Pulmonary artery endothelial cell (primary cell): ENCODE measurements around the gene ROS1. TPM values are rescaled to one million over a fixed set of nuclear protein-coding genes. Genes with fewer than 3 reads are reported as not detected.

ENCODE experiments used
- DNase-seq: peaks from one replicate; pipeline ENCODE4 v3.0.0-alpha.2; 2011; ENCODE audit warnings: low read depth, low spot score
- total RNA-seq: library from RNA; depleted of rRNA; stranded (reverse); fragments of >200 nt; gene quantifications from 2 replicates; pipeline ENCODE4 v1.2.3, GENCODE V29; 2014

ROS1 gene
- total RNA-seq, 1 donor from 2014 or later, result not detected

DNA sequence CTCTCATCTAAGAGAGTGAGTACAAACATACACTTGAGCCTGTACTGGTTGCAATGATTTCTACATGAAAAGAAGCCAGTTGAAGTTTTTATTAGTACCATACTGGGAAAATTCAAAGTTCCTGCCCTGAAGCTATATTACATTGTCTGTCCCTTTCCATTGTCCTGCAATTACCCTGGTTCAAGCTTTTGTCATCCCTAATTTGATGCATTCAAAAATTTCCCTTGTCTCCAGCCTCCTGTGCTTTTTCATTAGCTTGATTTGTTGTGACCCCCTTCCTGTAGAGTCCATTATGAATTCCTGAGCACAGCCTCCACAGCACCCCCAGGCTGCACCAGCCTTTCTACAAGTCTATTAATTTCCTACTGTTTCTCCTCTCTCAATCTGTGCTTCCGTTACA, 114.0 kb downstream of the ROS1 start:
- DNase-seq, result no peak

- DNase-seq, result no peak
Observed at GRCh38 chr6:117311310-117311709, 114.4 kb downstream of the ROS1 start.

- no peak for DNase-seq
Observed at GRCh38 chr6:117309611-117310010, 116.1 kb downstream of the ROS1 start.

DNA sequence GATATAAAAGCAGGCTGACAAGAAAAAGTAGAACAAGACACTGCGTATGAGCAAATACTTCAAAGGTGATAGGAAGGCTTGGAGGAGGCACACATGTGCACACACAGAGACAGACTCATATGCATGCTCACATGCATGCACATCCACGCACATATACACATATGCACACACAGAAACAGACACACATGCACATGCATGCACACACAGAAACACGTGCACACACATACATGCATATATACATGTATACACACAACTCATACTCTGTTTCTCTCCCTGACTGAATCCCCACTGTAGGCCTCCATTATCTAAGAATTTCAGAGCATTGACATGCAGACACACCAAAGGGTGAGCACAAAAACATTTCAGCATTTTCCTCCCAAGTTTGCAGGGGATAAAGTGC, 116.7 kb downstream of the ROS1 start:
- no peak for DNase-seq

- no peak for DNase-seq
Observed at GRCh38 chr6:117307655-117308054, 118.1 kb downstream of the ROS1 start.

GRCh38 chr6:117306227-117306790, 119.4 kb downstream of the ROS1 start:
- DNase-seq, result no peak

- DNase-seq, result no peak
Observed at GRCh38 chr6:117304446-117304845, 121.3 kb downstream of the ROS1 start.

- DNase-seq, result no peak
Observed at GRCh38 chr6:117303323-117303722, 122.4 kb downstream of the ROS1 start.

DNA sequence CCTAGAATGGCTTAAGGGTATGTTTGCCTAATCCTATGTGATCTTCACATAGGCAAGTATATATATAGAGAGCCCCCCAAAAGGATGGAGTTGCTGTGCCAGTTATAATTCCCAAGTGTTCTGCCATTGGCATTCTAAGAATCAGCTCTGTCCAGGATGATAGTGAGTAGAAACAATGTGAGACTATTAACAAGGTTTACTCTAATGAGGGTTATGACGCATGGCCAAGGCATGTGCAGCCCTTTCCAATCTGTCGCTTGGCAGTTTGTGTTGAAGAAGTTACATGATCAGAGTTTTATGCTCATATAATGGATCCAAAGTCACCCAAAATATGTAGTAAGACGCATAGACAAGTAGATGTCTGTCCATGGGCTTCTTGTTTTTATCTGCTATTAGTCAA, 126.8 kb downstream of the ROS1 start:
- no peak for DNase-seq

DNA sequence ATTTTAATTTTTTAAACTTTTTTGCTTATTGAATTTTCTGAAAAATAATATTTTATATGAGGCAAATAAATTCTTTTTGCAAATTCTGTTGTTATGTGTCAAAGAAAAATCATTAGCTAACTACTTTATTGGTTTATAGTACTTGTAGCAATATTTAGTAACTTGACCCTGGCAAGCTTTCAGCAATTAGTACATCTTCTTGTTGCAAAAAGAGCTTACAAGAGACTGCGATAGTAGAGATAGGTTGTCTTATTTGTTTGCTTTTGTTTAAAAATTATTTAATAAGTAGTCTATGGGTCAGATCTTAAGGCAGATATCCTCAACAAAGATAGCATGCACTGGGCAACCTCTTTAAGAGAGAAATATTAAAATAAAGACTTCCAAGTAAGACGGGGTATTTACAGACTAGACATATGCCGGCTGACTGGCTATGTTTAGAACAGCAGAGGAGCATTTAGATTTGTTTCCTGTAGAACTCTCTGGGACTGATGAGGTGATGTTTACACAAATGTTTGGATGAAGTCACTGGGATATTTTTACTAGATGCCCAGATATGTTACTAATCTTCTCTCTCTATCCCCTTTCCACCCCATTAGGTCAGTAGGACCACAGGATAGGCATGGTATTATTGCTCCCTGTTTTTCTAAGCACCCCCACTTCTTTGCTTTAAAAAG, 135.4 kb downstream of the ROS1 start:
- no peak for DNase-seq

GRCh38 chr6:117288083-117288715, 137.5 kb downstream of the ROS1 start:
- DNase-seq, result no peak

GRCh38 chr6:117280922-117281321, 144.8 kb downstream of the ROS1 start:
- no peak for DNase-seq

GRCh38 chr6:117276778-117277316, 148.9 kb downstream of the ROS1 start:
- no peak for DNase-seq

DNA sequence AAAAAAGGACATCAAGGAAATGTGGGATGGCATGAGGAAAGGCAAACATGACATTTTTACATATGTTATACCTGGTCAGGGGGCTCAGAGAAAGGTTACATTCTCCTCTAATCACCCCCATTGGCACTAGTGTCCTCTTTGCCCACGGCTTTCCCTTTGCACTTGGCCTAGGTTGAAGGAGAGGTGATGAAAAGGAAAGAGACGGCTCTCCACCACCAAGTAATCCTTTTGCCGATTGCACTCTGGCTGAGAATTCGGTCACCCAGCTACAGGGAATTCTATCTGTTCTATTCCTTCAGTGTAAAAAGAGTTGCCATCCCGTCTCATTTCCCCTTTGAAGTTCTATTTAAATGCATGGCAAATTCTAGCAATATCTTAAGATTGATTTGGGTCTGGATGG, 150.0 kb downstream of the ROS1 start:
- DNase-seq, result no peak

GRCh38 chr6:117275205-117275604, 150.5 kb downstream of the ROS1 start:
- no peak for DNase-seq

- no peak for DNase-seq
Observed at GRCh38 chr6:117272891-117273290, 152.9 kb downstream of the ROS1 start.

- no peak for DNase-seq
Observed at GRCh38 chr6:117272032-117272866, 153.5 kb downstream of the ROS1 start.

DNA sequence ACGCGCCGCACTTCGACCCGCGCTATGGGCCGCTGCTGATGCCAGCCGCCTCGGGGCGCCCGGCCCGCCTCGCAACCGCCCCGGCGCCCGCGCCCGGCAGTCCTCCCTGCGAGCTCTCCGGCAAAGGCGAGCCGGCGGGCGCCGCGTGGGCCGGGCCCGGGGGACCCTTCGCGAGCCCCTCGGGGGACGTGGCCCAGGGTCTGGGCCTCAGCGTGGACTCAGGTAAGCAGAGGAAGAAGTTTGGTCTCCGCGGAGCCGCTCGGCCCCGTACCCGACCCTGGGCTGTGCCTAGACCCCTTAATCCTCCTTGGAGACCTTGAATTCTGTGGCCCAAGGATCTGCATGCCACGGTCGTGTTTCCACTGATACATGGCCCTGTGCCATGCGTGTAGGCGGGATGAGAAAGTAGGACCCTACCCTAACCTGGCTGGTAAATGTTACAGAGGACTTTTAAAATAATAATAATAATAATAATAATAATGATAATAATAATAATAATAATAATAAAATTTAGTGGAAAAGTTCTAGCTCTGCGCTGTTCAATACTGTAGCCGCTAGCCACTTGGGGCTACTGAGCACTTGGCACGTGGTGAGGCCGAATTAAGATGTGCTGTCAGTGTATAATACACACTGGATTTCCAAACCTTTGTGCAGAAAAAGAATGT, 154.8 kb downstream of the ROS1 start:
- no peak for DNase-seq

DNA sequence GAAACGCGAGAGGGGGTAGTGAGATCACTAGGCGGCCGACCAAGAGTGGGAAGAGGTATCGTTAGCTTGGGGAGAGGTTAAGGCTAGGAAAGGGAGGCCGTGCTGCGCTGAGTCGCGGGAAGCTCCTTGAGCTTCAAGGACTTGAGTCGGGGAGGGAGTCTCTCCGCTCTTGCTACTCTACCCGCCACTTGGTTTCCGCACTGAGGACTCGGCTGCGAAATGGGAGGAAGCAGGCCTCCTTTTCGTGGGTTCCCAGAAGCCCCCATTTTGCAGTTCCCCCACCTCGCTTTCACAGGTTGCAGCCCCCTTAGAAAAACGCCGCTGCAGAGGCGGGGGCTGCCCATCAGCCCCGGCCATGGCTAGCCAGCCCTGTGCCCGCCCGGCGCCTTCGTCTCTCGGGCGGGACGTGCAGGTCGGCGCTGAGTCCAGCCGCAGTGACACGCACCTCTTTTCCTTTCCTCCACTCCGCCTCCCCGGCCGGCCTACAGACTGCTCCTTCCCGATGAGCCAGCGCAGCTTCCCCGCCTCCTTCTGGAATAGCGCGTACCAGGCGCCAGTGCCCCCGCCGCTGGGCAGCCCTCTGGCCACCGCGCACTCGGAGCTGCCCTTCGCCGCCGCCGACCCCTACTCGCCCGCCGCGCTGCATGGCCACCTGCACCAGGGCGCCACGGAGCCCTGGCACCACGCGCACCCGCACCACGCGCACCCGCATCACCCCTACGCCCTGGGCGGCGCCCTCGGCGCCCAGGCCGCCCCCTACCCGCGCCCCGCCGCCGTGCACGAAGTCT, 155.5 kb downstream of the ROS1 start:
- DNase-seq, result no peak

DNA sequence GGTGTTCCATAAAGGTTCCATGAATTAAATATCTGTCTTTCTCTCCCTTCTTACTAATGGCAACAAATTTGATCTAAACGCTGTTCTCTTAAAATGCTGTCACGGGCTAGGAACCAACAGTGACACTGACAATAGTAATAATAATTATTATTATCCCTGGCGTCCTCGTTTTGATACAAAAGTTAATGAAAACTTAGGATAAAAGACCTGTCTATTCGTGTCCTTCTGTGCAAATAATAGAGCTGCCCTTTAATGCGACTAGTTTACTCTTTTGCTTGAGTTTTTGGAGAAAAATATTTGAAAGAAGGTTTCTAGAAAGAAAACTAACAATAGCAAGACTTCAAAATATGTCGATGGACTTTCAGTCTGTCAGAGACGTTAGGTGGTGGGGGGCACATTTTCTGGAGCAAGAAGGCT, 156.1 kb downstream of the ROS1 start:
- no peak for DNase-seq
